GM12878 (cell line): ENCODE measurements around the gene NSG1. TPM values are rescaled to one million over a fixed set of nuclear protein-coding genes. Genes with fewer than 3 reads are reported as not detected.

Source experiments
- MTA3 ChIP-seq: IDR thresholded peaks from 2 replicates; pipeline ENCODE4 v1.6.1; 2012; ENCODE audit warnings: low read length, inconsistent platforms, borderline replicate concordance
- NRF1 ChIP-seq: conservative IDR thresholded peaks from 2 replicates; pipeline ENCODE4 v1.6.1; 2011; ENCODE audit warnings: mild to moderate bottlenecking, low read depth, low read length, improper control_type of control experiment
- STAT1 ChIP-seq: fragments of 450-650 bp; conservative IDR thresholded peaks from 2 replicates; pipeline ENCODE4 v1.6.1; 2014; ENCODE audit warnings: antibody characterized with exemption, mild to moderate bottlenecking
- SUZ12 ChIP-seq: fragments of 200-600 bp; sonication (generic); IDR thresholded peaks from one replicate; pipeline ENCODE4 v1.6.1; 2018; ENCODE audit warnings: antibody characterized with exemption, mild to moderate bottlenecking; ENCODE audit not compliant: unreplicated experiment
- ZNF592 ChIP-seq: fragments of 450-650 bp; IDR thresholded peaks from 2 replicates; pipeline ENCODE4 v1.6.1; 2017; ENCODE audit warnings: mild to moderate bottlenecking, moderate library complexity
- ZNF687 ChIP-seq: fragments of 450-650 bp; IDR thresholded peaks from 2 replicates; pipeline ENCODE4 v1.6.1; 2017; ENCODE audit warnings: mild to moderate bottlenecking, moderate library complexity
- polyA plus RNA-seq, 11 experiments: library from polyadenylated mRNA; depleted of rRNA in 4 of 11; unstranded in 6 of 11; stranded (reverse) in 5 of 11; fragments of >200 nt; fragmentation: Nextera tagmentation in 4 of 11; fragmentation: Illumina TruSeq in 1 of 11; extraction: Ambion mirVana in 4 of 11; extraction: Trizol in 1 of 11; gene quantifications; 1 replicate in 1 of 11; 2 replicates in 10 of 11; pipeline versions ENCODE4 v1.2.1 to v1.2.3, GENCODE V29; 2011 to 2016; ENCODE audit warnings: inconsistent platforms in 2 of 11, missing spikeins in 2 of 11, low read depth in 1 of 11
- total RNA-seq, 4 experiments: library from RNA; depleted of rRNA in 3 of 4; stranded (reverse); fragments of >200 nt in 3 of 4; fragmentation: Illumina TruSeq in 1 of 4; extraction: Trizol in 1 of 4; gene quantifications; 2 replicates each; pipeline versions ENCODE4 v1.2.1 to v1.2.3, GENCODE V29; 2013 to 2021

The NSG1 gene
- total and polyA plus RNA-seq, 10 of the 15 experiments (the other 5 are each of a cell fraction or from before 2014, with no cell fraction given) = 0.03 to 0.19 (median 0.10) TPM; not detected in 5

GRCh38 chr4:4391866-4392265 is 5.0 kb downstream of the NSG1 start (continued):
- no peak for TF ChIP-seq ZNF592
- TF ChIP-seq STAT1 = no peak
- TF ChIP-seq MTA3 = no peak
- TF ChIP-seq ZNF687 = no peak
- no peak for TF ChIP-seq NRF1
- no peak for TF ChIP-seq SUZ12
